HL-60/S4 treated with phorbol 12-myristate 13-acetate at 8.2 ng/mL for 4 days and 3 days (cell line): Measurements from ENCODE around the gene RBM34.

ENCODE experiments used
- in situ Hi-C: fragments of 300-500 bp; cut with MboI; formaldehyde crosslinking; loops from 2 replicates; pipeline ENCODE4 v1.15.0; 2022; ENCODE audit warnings: low sequenced_read_pairs

The RBM34 gene

GRCh38 chr1:235156740-235157139 is 4.3 kb downstream of the RBM34 start:
- in situ Hi-C loops, result no loop called here

GRCh38 chr1:235156265-235156664 is 4.8 kb downstream of the RBM34 start:
- in situ Hi-C loops, result no loop called here

GRCh38 chr1:235152235-235152634 is 8.8 kb downstream of the RBM34 start:
- in situ Hi-C loops, result no loop called here

- in situ Hi-C loops, result no loop called here
These were observed 10.0 kb downstream of the RBM34 start for GRCh38 chr1:235151033-235151432.

GRCh38 chr1:235149824-235150223 is 11.2 kb downstream of the RBM34 start:
- in situ Hi-C loops, result no loop called here

GRCh38 chr1:235147269-235147668 is 13.8 kb downstream of the RBM34 start:
- in situ Hi-C loops, result no loop called here

- in situ Hi-C loops, result no loop called here
These were observed 15.4 kb downstream of the RBM34 start for GRCh38 chr1:235145639-235146038.

- in situ Hi-C loops, result no loop called here
These were observed 18.1 kb downstream of the RBM34 start for GRCh38 chr1:235142991-235143390.

GRCh38 chr1:235139315-235139714 is 21.7 kb downstream of the RBM34 start:
- in situ Hi-C loops, result no loop called here

GRCh38 chr1:235138821-235139220 is 22.2 kb downstream of the RBM34 start:
- in situ Hi-C loops, result no loop called here

- in situ Hi-C loops, result no loop called here
These were observed 24.9 kb downstream of the RBM34 start for GRCh38 chr1:235136111-235136510.

- in situ Hi-C loops, result no loop called here
These were observed 26.9 kb downstream of the RBM34 start for GRCh38 chr1:235134171-235134570.

- in situ Hi-C loops, result no loop called here
These were observed 28.0 kb downstream of the RBM34 start for GRCh38 chr1:235133086-235133485.

GRCh38 chr1:235131961-235132360 is 29.1 kb downstream of the RBM34 start:
- in situ Hi-C loops, result no loop called here

- in situ Hi-C loops, result no loop called here
These were observed 30.2 kb downstream of the RBM34 start for GRCh38 chr1:235130766-235131270.

- in situ Hi-C loops, result no loop called here
These were observed 31.1 kb downstream of the RBM34 start for GRCh38 chr1:235129774-235130570.

- in situ Hi-C loops, result no loop called here
These were observed 32.4 kb downstream of the RBM34 start, which contains the start of gene TOMM20 for GRCh38 chr1:235128456-235129328. Gene TOMM20, minus strand, starts transcription at chr1:235128837. Its CDS starts 122 bp downstream, at chr1:235128715.

- in situ Hi-C loops, result no loop called here
These were observed 33.2 kb downstream of the RBM34 start for GRCh38 chr1:235127732-235128455.

- in situ Hi-C loops, result no loop called here
These were observed 33.8 kb downstream of the RBM34 start for GRCh38 chr1:235127203-235127602.

GRCh38 chr1:235124665-235125064 is 36.4 kb downstream of the RBM34 start:
- in situ Hi-C loops, result no loop called here

- in situ Hi-C loops, result no loop called here
These were observed 36.9 kb downstream of the RBM34 start for GRCh38 chr1:235124111-235124510.
